IMR-90 (cell line): ENCODE measurements around the gene ZNF688. TPM values are rescaled to one million over a fixed set of nuclear protein-coding genes. Genes with fewer than 3 reads are reported as not detected.

Experiments
- ATAC-seq: fragments of 200-7000 bp; cut with Tn5 transposase; 2 replicates; pipeline ENCODE4 v1.9.1; 2020; ENCODE audit warnings: low read depth, mild to moderate bottlenecking, moderate library complexity
- BruUV-seq: library from RNA; stranded (reverse); fragments of 400-500 nt; replicated peaks from 2 replicates; lab custom pipeline; 2021; lab: Mats Ljungman, UMichigan
- CTCF ChIA-PET: fragments of 300-600 bp; formaldehyde crosslinking; extraction: SDS; loops from one replicate; lab custom pipeline; 2021; ENCODE audit warnings: antibody characterized with exemption; lab: Yijun Ruan, JAX
- POLR2A ChIA-PET: fragments of 300-600 bp; sonication (Branson Sonifier 250); formaldehyde crosslinking; loops from one replicate; lab custom pipeline; 2022; ENCODE audit warnings: antibody characterized with exemption; ENCODE audit not compliant: unreplicated experiment; lab: Charles Lee
- DNase-seq: peaks from one replicate; pipeline ENCODE4 v3.0.0; 2013
- H2AFZ ChIP-seq: replicated peaks from 2 replicates; pipeline ENCODE3; 2013; ENCODE audit warnings: low read length, mild to moderate bottlenecking; ENCODE audit not compliant: poor library complexity
- H2AK5ac ChIP-seq: 2 replicates; pipeline ENCODE4 v1.6.1; 2013; ENCODE audit warnings: low read depth, low read length, inconsistent platforms
- H2AK9ac ChIP-seq: replicated peaks from 2 replicates; pipeline ENCODE3; 2013; ENCODE audit warnings: mild to moderate bottlenecking, low read depth, low read length, moderate library complexity; ENCODE audit not compliant: poor library complexity
- H2BK120ac ChIP-seq: 2 replicates; pipeline ENCODE4 v1.6.1; 2013; ENCODE audit warnings: low read depth, low read length, inconsistent platforms
- H2BK15ac ChIP-seq: 3 replicates; pipeline ENCODE4 v1.6.1; 2013; ENCODE audit warnings: low read depth, low read length, inconsistent platforms
- H2BK20ac ChIP-seq: 2 replicates; pipeline ENCODE4 v1.6.1; 2013; ENCODE audit warnings: low read depth, mild to moderate bottlenecking, inconsistent platforms, low read length, moderate library complexity
- H2BK5ac ChIP-seq: 2 replicates; pipeline ENCODE4 v1.6.1; 2013; ENCODE audit warnings: mild to moderate bottlenecking, low read depth, low read length, inconsistent platforms; ENCODE audit not compliant: poor library complexity, severe bottlenecking
- H3K14ac ChIP-seq: replicated peaks from 2 replicates; pipeline ENCODE4 v1.6.1; 2013; ENCODE audit warnings: low read depth, low read length, inconsistent platforms
- H3K18ac ChIP-seq: 2 replicates; pipeline ENCODE4 v1.6.1; 2013; ENCODE audit warnings: low read depth, low read length, control low read depth
- H3K23ac ChIP-seq: 2 replicates; pipeline ENCODE4 v1.6.1; 2013; ENCODE audit warnings: low read depth, low read length, inconsistent platforms
- H3K27ac ChIP-seq: 2 replicates; pipeline ENCODE4 v1.5.1; 2013; ENCODE audit warnings: mild to moderate bottlenecking, control low read depth, low read length; ENCODE audit not compliant: insufficient read depth
- H3K27me3 ChIP-seq: 2 replicates; pipeline ENCODE4 v1.6.1; 2013; ENCODE audit warnings: low read length; ENCODE audit not compliant: control insufficient read depth, insufficient read depth
- H3K36me3 ChIP-seq: 2 replicates; pipeline ENCODE4 v1.6.1; 2013; ENCODE audit warnings: low read length, mixed read lengths; ENCODE audit not compliant: control insufficient read depth, insufficient read depth
- H3K4ac ChIP-seq: 2 replicates; pipeline ENCODE4 v1.6.1; 2013; ENCODE audit warnings: low read depth, low read length, inconsistent platforms
- H3K4me1 ChIP-seq: 2 replicates; pipeline ENCODE4 v1.6.1; 2013; ENCODE audit warnings: low read length, mixed read lengths; ENCODE audit not compliant: control insufficient read depth, insufficient read depth
- H3K4me2 ChIP-seq: 2 replicates; pipeline ENCODE4 v1.6.1; 2013; ENCODE audit warnings: low read depth, mild to moderate bottlenecking, control low read depth, low read length, moderate library complexity
- H3K4me3 ChIP-seq: 2 replicates; pipeline ENCODE4 v1.5.1; 2013; ENCODE audit warnings: low read depth, mild to moderate bottlenecking, control low read depth, low read length, moderate library complexity; ENCODE audit not compliant: insufficient read depth
- H3K56ac ChIP-seq: 2 replicates; pipeline ENCODE4 v1.6.1; 2013; ENCODE audit warnings: low read length, inconsistent platforms; ENCODE audit not compliant: insufficient read depth; ENCODE audit errors: extremely low read depth
- H3K79me1 ChIP-seq, 2 experiments: 2 replicates each; pipeline ENCODE4 v1.6.1; 2013; ENCODE audit warnings: low read length in 2 of 2, inconsistent platforms in 1 of 2, low read depth in 1 of 2
- H3K9ac ChIP-seq: 2 replicates; pipeline ENCODE4 v1.6.1; 2013; ENCODE audit warnings: low read depth, low read length, control low read depth
- H3K9me1 ChIP-seq: 2 replicates; pipeline ENCODE4 v1.6.1; 2013; ENCODE audit warnings: low read length, inconsistent platforms; ENCODE audit not compliant: insufficient read depth
- H3K9me3 ChIP-seq: 2 replicates; pipeline ENCODE4 v1.6.1; 2013; ENCODE audit warnings: low read length; ENCODE audit not compliant: control insufficient read depth, insufficient read depth
- H4K20me1 ChIP-seq: 2 replicates; pipeline ENCODE4 v1.6.1; 2013; ENCODE audit warnings: low read length, inconsistent platforms; ENCODE audit not compliant: insufficient read depth
- H4K5ac ChIP-seq: 2 replicates; pipeline ENCODE4 v1.6.1; 2013; ENCODE audit warnings: mild to moderate bottlenecking, low read depth, low read length, control low read depth
- H4K8ac ChIP-seq, 2 experiments: 2 replicates each; pipeline ENCODE4 v1.6.1; 2013; ENCODE audit warnings: low read depth in 2 of 2, low read length in 2 of 2, control low read depth in 1 of 2, inconsistent platforms in 1 of 2
- H4K91ac ChIP-seq: 2 replicates; pipeline ENCODE4 v1.6.1; 2013; ENCODE audit warnings: low read depth, low read length, inconsistent platforms; ENCODE audit not compliant: insufficient read depth
- MAFK ChIP-seq: IDR thresholded peaks from 2 replicates; pipeline ENCODE4 v1.6.1; 2012; ENCODE audit warnings: low read depth, low read length, improper control_type of control experiment
- MAZ ChIP-seq: IDR thresholded peaks from 2 replicates; pipeline ENCODE4 v1.6.1; 2012; ENCODE audit warnings: low read depth, mild to moderate bottlenecking, low read length, improper control_type of control experiment, moderate library complexity, borderline replicate concordance
- NFE2L2 ChIP-seq: fragments of 150-350 bp; IDR thresholded peaks from 2 replicates; pipeline ENCODE4 v1.6.1; 2016; ENCODE audit warnings: low read depth, mild to moderate bottlenecking, low read length
- POLR2A ChIP-seq: IDR thresholded peaks from 2 replicates; pipeline ENCODE4 v1.6.1; 2012; ENCODE audit warnings: mild to moderate bottlenecking, low read depth, low read length
- RCOR1 ChIP-seq: IDR thresholded peaks from 2 replicates; pipeline ENCODE4 v1.6.1; 2012; ENCODE audit warnings: mild to moderate bottlenecking, low read length, improper control_type of control experiment; ENCODE audit not compliant: insufficient replicate concordance
- SMC3 ChIP-seq: fragments of 150-350 bp; IDR thresholded peaks from 2 replicates; pipeline ENCODE4 v1.6.1; 2016; ENCODE audit warnings: low read depth, mild to moderate bottlenecking, antibody characterized with exemption, low read length, moderate library complexity
- WGBS, 2 experiments: methylation state at CpG; one replicate each; pipeline versions ENCODE4 v1.1.5 to v1.1.7; 2013; ENCODE audit warnings: missing lambda C conversion rate in 2 of 2; ENCODE audit not compliant: insufficient read length in 1 of 2; ENCODE audit errors: extremely low coverage in 2 of 2; 5-methylcytosine and 5-hydroxymethylcytosine counted together
- dilution Hi-C: fragments of 300-500 bp; cut with HindIII; formaldehyde crosslinking; loops from one replicate; pipeline ENCODE4 v1.14.3; 2018; ENCODE audit warnings: low sequenced_read_pairs; ENCODE audit not compliant: unreplicated experiment
- in situ Hi-C: fragments of 300-500 bp; cut with MboI; formaldehyde crosslinking; loops from 3 replicates; pipeline ENCODE4 v1.14.3; 2019; ENCODE audit warnings: low sequenced_read_pairs, inconsistent platforms, mixed read lengths
- intact Hi-C: fragments of 100-400 bp; cut with micrococcal nuclease; formaldehyde crosslinking; loops from 2 replicates; pipeline ENCODE4 v1.10.0; 2022
- polyA plus RNA-seq, 3 experiments: library from polyadenylated mRNA; depleted of rRNA; stranded (reverse); fragments of >200 nt; gene quantifications; 2 replicates each; pipeline ENCODE4 v1.2.3, GENCODE V29; 2012; ENCODE audit warnings: low replicate concordance in 1 of 3
- total RNA-seq: library from RNA; depleted of rRNA; stranded (reverse); fragments of >200 nt; gene quantifications from 2 replicates; pipeline ENCODE4 v1.2.3, GENCODE V29; 2012
- TF ChIP-seq, protein P1 (sequence below): fragments of 150-350 bp; IDR thresholded peaks from 2 replicates; pipeline ENCODE4 v1.6.1; 2017; ENCODE audit warnings: mild to moderate bottlenecking, antibody characterized with exemption, low read length, low read depth
- TF ChIP-seq, protein P2 (sequence below): conservative IDR thresholded peaks from 2 replicates; pipeline ENCODE4 v1.5.1; 2012; ENCODE audit warnings: mild to moderate bottlenecking, low read depth, low read length, improper control_type of control experiment

ZNF688 gene
- total and polyA plus RNA-seq, 2 of the 4 experiments (the other 2 are of a cell fraction) = 1.8 to 3.7 TPM

DNA sequence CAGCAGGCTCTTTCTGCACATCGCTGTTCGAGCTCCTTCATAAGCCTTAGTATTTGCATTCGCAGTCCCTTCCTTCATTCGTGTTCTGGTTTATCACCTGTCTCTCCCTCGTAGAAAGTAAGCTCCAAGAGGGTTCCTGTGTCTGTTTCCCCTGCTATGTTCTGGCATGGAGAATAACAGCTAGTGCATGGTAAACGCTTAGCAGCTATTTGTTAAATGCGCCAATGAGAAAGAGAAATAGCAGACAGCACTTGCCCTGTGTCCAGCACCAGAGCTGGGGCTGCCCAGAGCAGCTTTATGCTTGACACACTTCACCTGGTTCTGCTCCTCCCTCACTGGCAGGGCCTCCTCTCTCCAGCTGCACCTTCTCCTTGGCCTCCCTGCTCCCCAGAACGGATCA, 5.5 kb downstream of the ZNF688 start:
- dilution Hi-C loops (no loop called here), in situ Hi-C loops (no loop called here), intact Hi-C loops (no loop called here)
- no peak overlapping the region for H3K4me2 ChIP-seq
- no peak overlapping the region for H3K4ac ChIP-seq
- no peak overlapping the region for H2BK120ac ChIP-seq
- H2AFZ ChIP-seq = no peak overlapping the region
- no peaks in the 10 kb centered on the region for H3K36me3 ChIP-seq
- no peak overlapping the region for H3K14ac ChIP-seq
- no peaks in the 10 kb centered on the region for H3K9me3 ChIP-seq
- BruUV-seq = no TSS peak
- peaks cover 2 to 14% of the 10 kb centered on the region in 2 experiments; a peak in 3 of 4 replicates for H3K79me1 ChIP-seq
- DNase-seq = no peak
- POLR2A ChIA-PET = no interaction called here
- no peak for ATAC-seq
- H3K27me3 ChIP-seq = peaks cover 6% of the 10 kb centered on the region; the same call in 1 of the 2 replicates
- H4K91ac ChIP-seq = no peak overlapping the region
- H4K20me1 ChIP-seq = no peaks in the 10 kb centered on the region
- no peaks in the 10 kb centered on the region for H3K9me1 ChIP-seq
- H3K27ac ChIP-seq = no peak overlapping the region
- no peak overlapping the region for H2AK5ac ChIP-seq
- H3K9ac ChIP-seq = no peak overlapping the region
- peaks cover 8% of the 10 kb centered on the region for H3K4me1 ChIP-seq
- CTCF ChIA-PET = no interaction called here
- H2BK15ac ChIP-seq = no peak overlapping the region
- no peak overlapping the region for H3K23ac ChIP-seq
- no peak overlapping the region for H2BK20ac ChIP-seq
- H2BK5ac ChIP-seq = no peak overlapping the region
- TF ChIP-seq NFE2L2 (no peak), RCOR1 (no peak), MAZ (no peak), MAFK (no peak), SMC3 (no peak), POLR2A (no peak)
- TF ChIP-seq, protein P1, sequence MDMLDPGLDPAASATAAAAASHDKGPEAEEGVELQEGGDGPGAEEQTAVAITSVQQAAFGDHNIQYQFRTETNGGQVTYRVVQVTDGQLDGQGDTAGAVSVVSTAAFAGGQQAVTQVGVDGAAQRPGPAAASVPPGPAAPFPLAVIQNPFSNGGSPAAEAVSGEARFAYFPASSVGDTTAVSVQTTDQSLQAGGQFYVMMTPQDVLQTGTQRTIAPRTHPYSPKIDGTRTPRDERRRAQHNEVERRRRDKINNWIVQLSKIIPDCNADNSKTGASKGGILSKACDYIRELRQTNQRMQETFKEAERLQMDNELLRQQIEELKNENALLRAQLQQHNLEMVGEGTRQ = no peak
- TF ChIP-seq, protein P2, sequence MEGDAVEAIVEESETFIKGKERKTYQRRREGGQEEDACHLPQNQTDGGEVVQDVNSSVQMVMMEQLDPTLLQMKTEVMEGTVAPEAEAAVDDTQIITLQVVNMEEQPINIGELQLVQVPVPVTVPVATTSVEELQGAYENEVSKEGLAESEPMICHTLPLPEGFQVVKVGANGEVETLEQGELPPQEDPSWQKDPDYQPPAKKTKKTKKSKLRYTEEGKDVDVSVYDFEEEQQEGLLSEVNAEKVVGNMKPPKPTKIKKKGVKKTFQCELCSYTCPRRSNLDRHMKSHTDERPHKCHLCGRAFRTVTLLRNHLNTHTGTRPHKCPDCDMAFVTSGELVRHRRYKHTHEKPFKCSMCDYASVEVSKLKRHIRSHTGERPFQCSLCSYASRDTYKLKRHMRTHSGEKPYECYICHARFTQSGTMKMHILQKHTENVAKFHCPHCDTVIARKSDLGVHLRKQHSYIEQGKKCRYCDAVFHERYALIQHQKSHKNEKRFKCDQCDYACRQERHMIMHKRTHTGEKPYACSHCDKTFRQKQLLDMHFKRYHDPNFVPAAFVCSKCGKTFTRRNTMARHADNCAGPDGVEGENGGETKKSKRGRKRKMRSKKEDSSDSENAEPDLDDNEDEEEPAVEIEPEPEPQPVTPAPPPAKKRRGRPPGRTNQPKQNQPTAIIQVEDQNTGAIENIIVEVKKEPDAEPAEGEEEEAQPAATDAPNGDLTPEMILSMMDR = no peak
- H3K18ac ChIP-seq = no peak overlapping the region
- no peak overlapping the region for H3K4me3 ChIP-seq
- no peak overlapping the region for H4K8ac ChIP-seq
- WGBS, 2 experiments = 74% methylated on average over 3 of the region's 8 CpGs; no CpG with 5 or more reads in 1 of the 2 experiments
- no peak overlapping the region for H4K5ac ChIP-seq
- H3K56ac ChIP-seq = no peak overlapping the region
- H2AK9ac ChIP-seq = no peak overlapping the region
